ENCODE measurements around the gene USP37. TPM values are rescaled to one million over a fixed set of nuclear protein-coding genes. Genes with fewer than 3 reads are reported as not detected.

The USP37 gene
- total and polyA plus RNA-seq, 2 of the 13 experiments (the other 11 are each of a cell fraction or from before 2014, with no cell fraction given): 6.5 to 30.6 TPM

DNA sequence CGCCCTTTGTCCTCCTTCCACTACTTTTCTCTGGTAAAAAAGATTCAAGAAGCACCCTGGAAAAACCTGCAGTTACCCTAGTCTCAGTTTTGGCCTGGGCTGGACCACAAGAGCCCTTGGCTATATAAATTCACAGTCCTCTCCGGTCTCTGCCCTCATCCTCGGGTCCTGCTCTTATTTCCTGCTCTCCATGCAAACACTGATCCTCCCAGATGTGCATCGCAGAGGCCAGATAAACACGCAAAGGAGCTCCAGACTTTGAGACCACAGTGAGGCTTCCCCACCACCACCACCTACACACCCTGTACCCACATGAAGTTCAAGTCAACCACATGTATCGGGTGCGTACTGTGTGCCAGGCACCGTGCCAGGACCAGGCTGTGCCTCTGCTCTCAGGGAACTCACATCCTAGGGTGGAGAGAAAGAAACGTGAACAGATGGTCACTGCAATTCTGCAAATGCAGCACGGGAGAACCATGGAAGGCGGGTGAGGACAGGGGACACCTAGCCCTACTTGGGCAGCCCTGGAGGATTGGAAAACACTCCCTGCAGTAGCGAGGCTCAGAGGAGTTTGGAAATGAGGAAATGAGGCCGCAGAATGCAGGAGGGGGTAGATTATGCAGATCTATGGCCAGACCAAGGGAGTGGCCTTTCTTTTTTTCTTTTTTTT is 161.1 kb downstream of the USP37 start (continued):
- TF ChIP-seq ZNF274 (CRISPR knock-in tag; IDR thresholded peaks at IDR 0.05): peak; percentile 60; the same call in 1 of the 2 replicates
- TF ChIP-seq SRSF9 (IDR thresholded peaks at IDR 0.05; ENCODE audit: borderline replicate concordance, insufficient read depth, low read depth, low read length, poor library complexity, severe bottlenecking): no peak
- no peak for TF ChIP-seq ZNF709 (CRISPR knock-in tag; IDR thresholded peaks at IDR 0.05)
- no peak for TF ChIP-seq PAX8 (CRISPR knock-in tag; IDR thresholded peaks at IDR 0.05; ENCODE audit: borderline replicate concordance)
- no peak for TF ChIP-seq MLXIP (CRISPR knock-in tag; IDR thresholded peaks at IDR 0.05; ENCODE audit: borderline replicate concordance)
- no peak for TF ChIP-seq ZNF850 (CRISPR knock-in tag; conservative IDR thresholded peaks at IDR 0.05)
- TF ChIP-seq NCOA5 (CRISPR knock-in tag; IDR thresholded peaks at IDR 0.05): no peak
- TF ChIP-seq ZNF720 (CRISPR knock-in tag; IDR thresholded peaks at IDR 0.05): no peak
- no peak for TF ChIP-seq ZNF761 (CRISPR knock-in tag; conservative IDR thresholded peaks at IDR 0.05)
- TF ChIP-seq ZNF782 (CRISPR knock-in tag; IDR thresholded peaks at IDR 0.05; ENCODE audit: borderline replicate concordance): no peak
- TF ChIP-seq, protein P1, sequence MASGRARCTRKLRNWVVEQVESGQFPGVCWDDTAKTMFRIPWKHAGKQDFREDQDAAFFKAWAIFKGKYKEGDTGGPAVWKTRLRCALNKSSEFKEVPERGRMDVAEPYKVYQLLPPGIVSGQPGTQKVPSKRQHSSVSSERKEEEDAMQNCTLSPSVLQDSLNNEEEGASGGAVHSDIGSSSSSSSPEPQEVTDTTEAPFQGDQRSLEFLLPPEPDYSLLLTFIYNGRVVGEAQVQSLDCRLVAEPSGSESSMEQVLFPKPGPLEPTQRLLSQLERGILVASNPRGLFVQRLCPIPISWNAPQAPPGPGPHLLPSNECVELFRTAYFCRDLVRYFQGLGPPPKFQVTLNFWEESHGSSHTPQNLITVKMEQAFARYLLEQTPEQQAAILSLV (CRISPR knock-in tag; IDR thresholded peaks at IDR 0.05; ENCODE audit: borderline replicate concordance): no peak
- no peak for TF ChIP-seq GLI4 (CRISPR knock-in tag; IDR thresholded peaks at IDR 0.05; ENCODE audit: borderline replicate concordance)
- no peak for TF ChIP-seq MYNN (CRISPR knock-in tag; IDR thresholded peaks at IDR 0.05; ENCODE audit: low read depth)
- TF ChIP-seq SNAPC4 (CRISPR knock-in tag; IDR thresholded peaks at IDR 0.05): no peak; the same call in 1 of the 2 replicates
- no peak for TF ChIP-seq ZNF367 (CRISPR knock-in tag; IDR thresholded peaks at IDR 0.05; ENCODE audit: borderline replicate concordance)
- 0 out of 2 replicates have a peak, but pooled peaks have one; percentile 56 for TF ChIP-seq ZNF737 (CRISPR knock-in tag; IDR thresholded peaks at IDR 0.05; ENCODE audit: borderline replicate concordance)
- no peak for TF ChIP-seq GABPA (IDR thresholded peaks at IDR 0.05; ENCODE audit: low read depth, low read length)
- TF ChIP-seq GABPA (CRISPR knock-in tag; IDR thresholded peaks at IDR 0.05; ENCODE audit: low read depth): no peak
- TF ChIP-seq, protein P2, sequence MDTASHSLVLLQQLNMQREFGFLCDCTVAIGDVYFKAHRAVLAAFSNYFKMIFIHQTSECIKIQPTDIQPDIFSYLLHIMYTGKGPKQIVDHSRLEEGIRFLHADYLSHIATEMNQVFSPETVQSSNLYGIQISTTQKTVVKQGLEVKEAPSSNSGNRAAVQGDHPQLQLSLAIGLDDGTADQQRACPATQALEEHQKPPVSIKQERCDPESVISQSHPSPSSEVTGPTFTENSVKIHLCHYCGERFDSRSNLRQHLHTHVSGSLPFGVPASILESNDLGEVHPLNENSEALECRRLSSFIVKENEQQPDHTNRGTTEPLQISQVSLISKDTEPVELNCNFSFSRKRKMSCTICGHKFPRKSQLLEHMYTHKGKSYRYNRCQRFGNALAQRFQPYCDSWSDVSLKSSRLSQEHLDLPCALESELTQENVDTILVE (CRISPR knock-in tag; IDR thresholded peaks at IDR 0.05): no peak

Measured in HepG2 (cell line).